OCI-LY7 (cell line): Measurements from ENCODE around the gene LAMA2. TPM values are rescaled to one million over a fixed set of nuclear protein-coding genes. Genes with fewer than 3 reads are reported as not detected.

ENCODE experiments used
- BruUV-seq: library from RNA; stranded (reverse); fragments of 400-500 nt; replicated peaks from 2 replicates; lab custom pipeline; 2021; lab: Mats Ljungman, UMichigan
- CTCF ChIA-PET: fragments of 300-600 bp; sonication (Branson Sonifier 250); formaldehyde crosslinking; loops from one replicate; lab custom pipeline; 2022; ENCODE audit warnings: antibody characterized with exemption; ENCODE audit not compliant: unreplicated experiment; lab: Charles Lee
- POLR2A ChIA-PET: fragments of 300-600 bp; sonication (Branson Sonifier 250); formaldehyde crosslinking; loops from one replicate; lab custom pipeline; 2022; ENCODE audit warnings: antibody characterized with exemption; lab: Charles Lee
- DNase-seq: peaks from one replicate; pipeline ENCODE4 v3.0.0-alpha.2; 2015; ENCODE audit warnings: low spot score
- H2AFZ ChIP-seq: fragments of 200-600 bp; sonication (generic), shearing (Covaris generic); 2 replicates; pipeline ENCODE4 v1.6.1; 2014; ENCODE audit warnings: mild to moderate bottlenecking, antibody characterized with exemption, low read length, moderate library complexity
- H3K27ac ChIP-seq: fragments of 200-600 bp; sonication (generic); 2 replicates; pipeline ENCODE4 v1.5.1; 2014; ENCODE audit warnings: mixed run types, low read depth, mild to moderate bottlenecking, moderate library complexity, low read length, inconsistent platforms; ENCODE audit not compliant: poor library complexity, severe bottlenecking
- H3K36me3 ChIP-seq: fragments of 200-600 bp; sonication (generic); 2 replicates; pipeline ENCODE4 v1.6.1; 2014; ENCODE audit warnings: mild to moderate bottlenecking, antibody characterized with exemption, low read length, moderate library complexity, mixed read lengths; ENCODE audit not compliant: insufficient read depth
- H3K4me1 ChIP-seq: fragments of 200-600 bp; sonication (generic); 2 replicates; pipeline ENCODE4 v1.5.1; 2014; ENCODE audit warnings: mild to moderate bottlenecking, low read length; ENCODE audit not compliant: insufficient read depth, poor library complexity, severe bottlenecking
- H3K4me2 ChIP-seq: fragments of 200-600 bp; sonication (generic); 2 replicates; pipeline ENCODE4 v1.6.1; 2014; ENCODE audit warnings: mild to moderate bottlenecking, low read length
- H3K4me3 ChIP-seq: fragments of 200-600 bp; sonication (generic); 2 replicates; pipeline ENCODE4 v1.5.1; 2014; ENCODE audit warnings: mild to moderate bottlenecking, low read depth, low read length; ENCODE audit not compliant: poor library complexity, severe bottlenecking
- H3K79me2 ChIP-seq: fragments of 200-600 bp; sonication (generic); 2 replicates; pipeline ENCODE4 v1.6.1; 2016; ENCODE audit warnings: low read depth, mild to moderate bottlenecking, low read length, moderate library complexity, mixed read lengths; ENCODE audit not compliant: insufficient read depth
- H3K9me2 ChIP-seq: fragments of 200-600 bp; sonication (generic); 2 replicates; pipeline ENCODE4 v1.6.1; 2016; ENCODE audit warnings: mild to moderate bottlenecking, low read length, mixed read lengths; ENCODE audit not compliant: insufficient read depth
- H3K9me3 ChIP-seq: fragments of 200-600 bp; sonication (generic); 2 replicates; pipeline ENCODE4 v1.6.1; 2014; ENCODE audit warnings: mild to moderate bottlenecking, mixed run types, low read length, mixed read lengths
- H4K20me1 ChIP-seq: fragments of 200-600 bp; sonication (generic); 2 replicates; pipeline ENCODE4 v1.6.1; 2014; ENCODE audit warnings: mild to moderate bottlenecking, antibody characterized with exemption, low read length, moderate library complexity, mixed read lengths; ENCODE audit not compliant: insufficient read depth
- CTCF ChIP-seq: fragments of 200-600 bp; sonication (generic); conservative IDR thresholded peaks from 2 replicates; pipeline ENCODE4 v1.5.1; 2014; ENCODE audit warnings: mild to moderate bottlenecking, antibody characterized with exemption, low read length, moderate library complexity, mixed read lengths
- EZH2phosphoT487 ChIP-seq: fragments of 200-600 bp; sonication (generic); IDR thresholded peaks from 2 replicates; pipeline ENCODE4 v1.6.1; 2018; ENCODE audit warnings: low read depth, borderline replicate concordance, mild to moderate bottlenecking, mixed run types, antibody characterized with exemption, low read length, moderate library complexity, mixed read lengths
- intact Hi-C: fragments of 100-400 bp; cut with micrococcal nuclease; formaldehyde crosslinking; loops from one replicate; pipeline ENCODE4 v1.10.0; 2022; ENCODE audit not compliant: unreplicated experiment
- total RNA-seq, 2 experiments: library from RNA; depleted of rRNA in 1 of 2; stranded (reverse); fragments of >200 nt in 1 of 2; shearing (Covaris generic) in 1 of 2; gene quantifications; 2 replicates each; pipeline ENCODE4 v1.2.3, GENCODE V29; 2014 to 2022

The LAMA2 gene
- total RNA-seq, 2 experiments from 2014 or later = not detected

- H3K79me2 ChIP-seq = no peaks in the 10 kb centered on the region
- H4K20me1 ChIP-seq = no peaks in the 10 kb centered on the region
- no peak overlapping the region for H3K4me2 ChIP-seq
- no peaks in the 10 kb centered on the region for H3K9me3 ChIP-seq
- H3K36me3 ChIP-seq = no peaks in the 10 kb centered on the region
- no peak overlapping the region for H3K4me3 ChIP-seq
- TF ChIP-seq EZH2phosphoT487 (no peak), CTCF (no peak)
- no peaks in the 10 kb centered on the region for H3K9me2 ChIP-seq
- no peak overlapping the region for H3K27ac ChIP-seq
- no peak overlapping the region for H2AFZ ChIP-seq
- intact Hi-C loops = no loop called here
- BruUV-seq = no TSS peak
- H3K4me1 ChIP-seq = no peaks in the 10 kb centered on the region
- POLR2A ChIA-PET = no interaction called here
- CTCF ChIA-PET = no interaction called here
- no peak for DNase-seq
These were observed 172.9 kb downstream of the LAMA2 start for GRCh38 chr6:129055796-129056195.

- TF ChIP-seq CTCF = no peak
- no peak for TF ChIP-seq EZH2phosphoT487
- Histone ChIP-seq H3K36me3 (no peaks in the 10 kb centered on the region), H3K27ac (no peak overlapping the region), H4K20me1 (no peaks in the 10 kb centered on the region), H3K9me2 (no peaks in the 10 kb centered on the region), H3K4me2 (no peak overlapping the region), H3K79me2 (no peaks in the 10 kb centered on the region), H3K4me1 (no peaks in the 10 kb centered on the region), H3K9me3 (no peaks in the 10 kb centered on the region), H3K4me3 (no peak overlapping the region), H2AFZ (no peak overlapping the region)
- intact Hi-C loops = no loop called here
- DNase-seq = no peak
- CTCF ChIA-PET = no interaction called here
- BruUV-seq = no TSS peak
- POLR2A ChIA-PET = no interaction called here
These were observed 176.7 kb downstream of the LAMA2 start for GRCh38 chr6:129059650-129060049.

GRCh38 chr6:129069006-129069405 lies 186.1 kb downstream of the LAMA2 start:
- ChIA-PET CTCF (no interaction called here), POLR2A (interaction anchor here (0.5 kb wide), 1 partner anchor 184 kb away, joined by 3 read pairs; no protein-coding TSS in a partner anchor)
- intact Hi-C loops = no loop called here
- no peaks in the 10 kb centered on the region for H3K4me1 ChIP-seq
- H3K4me3 ChIP-seq = no peak overlapping the region
- no peak overlapping the region for H3K4me2 ChIP-seq
- TF ChIP-seq EZH2phosphoT487 = no peak
- no peaks in the 10 kb centered on the region for H3K36me3 ChIP-seq
- no peak overlapping the region for H2AFZ ChIP-seq
- no TSS peak for BruUV-seq
- H3K9me3 ChIP-seq = no peaks in the 10 kb centered on the region
- H4K20me1 ChIP-seq = no peaks in the 10 kb centered on the region
- no peak overlapping the region for H3K27ac ChIP-seq
- no peaks in the 10 kb centered on the region for H3K9me2 ChIP-seq
- no peak for DNase-seq
- H3K79me2 ChIP-seq = no peaks in the 10 kb centered on the region
